Adrenal gland (tissue), 12 donors: Measurements from ENCODE around the gene PCNT. TPM values are rescaled to one million over a fixed set of nuclear protein-coding genes. Genes with fewer than 3 reads are reported as not detected.

Experiments
- DNase-seq, 7 donors: peaks; one replicate each; pipeline ENCODE4 v3.0.0-alpha.2; 2019 to 2020
- H3K27ac ChIP-seq, 5 donors: fragments of 200-600 bp; sonication (generic) in 4 of 5; 1 replicate in 3 of 5; 2 replicates in 2 of 5; pipeline versions ENCODE4 v1.5.1 to v1.8.0; 2016 to 2020; ENCODE audit warnings: mild to moderate bottlenecking in 1 of 5
- H3K27me3 ChIP-seq: fragments of 200-600 bp; 2 replicates; pipeline ENCODE4 v1.8.0; 2021
- H3K36me3 ChIP-seq, 2 donors: fragments of 200-600 bp; replicated peaks in 1 of 2; 1 replicate in 1 of 2; 2 replicates in 1 of 2; pipeline versions ENCODE4 v1.5.1 to v1.8.0; 2018 to 2022
- H3K4me1 ChIP-seq, 2 donors: fragments of 200-600 bp; replicated peaks in 1 of 2; 1 replicate in 1 of 2; 2 replicates in 1 of 2; pipeline versions ENCODE4 v1.5.1 to v1.8.0; 2018 to 2021
- H3K4me3 ChIP-seq, 4 donors: fragments of 200-600 bp; sonication (generic) in 3 of 4; one replicate each; pipeline ENCODE4 v1.5.1; 2016 to 2018
- H3K9me3 ChIP-seq, 3 donors: fragments of 200-600 bp; sonication (generic) in 1 of 3; replicated peaks in 1 of 3; 1 replicate in 2 of 3; 2 replicates in 1 of 3; pipeline versions ENCODE4 v1.5.1 to v1.8.0; 2016 to 2021
- POLR2A ChIP-seq, 2 donors: fragments of 450-650 bp; IDR thresholded peaks; one replicate each; pipeline ENCODE4 v1.6.1; 2017; ENCODE audit warnings: antibody characterized with exemption in 2 of 2, mild to moderate bottlenecking in 2 of 2, moderate library complexity in 1 of 2
- WGBS, 4 donors: extraction: QIAGEN DNeasy Blood & Tissue Kit in 2 of 4; methylation state at CpG; one replicate each; pipeline versions ENCODE4 v1.1.5 to v1.1.7; 2013 to 2017; 5-methylcytosine and 5-hydroxymethylcytosine counted together
- intact Hi-C, 2 donors: fragments of 100-400 bp; cut with DNase I; formaldehyde crosslinking; loops; one replicate each; pipeline versions ENCODE4 v1.14.1 to v1.15.0; 2022 to 2023
- polyA plus RNA-seq, 3 donors: library from polyadenylated mRNA; stranded (reverse); fragments of 200-250 nt in 2 of 3; fragments of 350-450 nt in 1 of 3; fragmentation: Illumina TruSeq in 1 of 3; extraction: RNeasy Lipid Tissue Mini Kit (QIAGEN cat#74804) in 1 of 3; gene quantifications; one replicate each; pipeline ENCODE4 v1.2.3, GENCODE V29; 2013 to 2014
- total RNA-seq, 9 donors: library from RNA; depleted of rRNA in 4 of 9; stranded (reverse); fragments of >200 nt in 4 of 9; fragments of 120-200 nt in 1 of 9; fragmentation: NEBNext Ultra II Directional in 1 of 9; extraction: Animal tissue kit (Norgen Biotek cat#: 25700) in 1 of 9; gene quantifications; one replicate each; pipeline versions ENCODE4 v1.1.0 to v1.2.4, GENCODE V29; 2013 to 2023
- TF ChIP-seq, protein P1 (sequence below), 6 experiments: fragments of 450-650 bp in 4 of 6; fragments of 200-600 bp in 2 of 6; sonication (generic) in 1 of 6; IDR thresholded peaks; 1 replicate in 5 of 6; 2 replicates in 1 of 6; pipeline versions ENCODE4 v1.5.1 to v1.8.0; 2016 to 2021; ENCODE audit warnings: antibody characterized with exemption in 6 of 6, mild to moderate bottlenecking in 2 of 6, moderate library complexity in 1 of 6
- donor health status: healthy with polysubstance abuse.
- donor health status: Bipolar disorder and iron deficiency.
- donor health status: DM: yes; HTN: yes; CAD: no.
- donor health status: DM: no; HTN: no; CAD: no.
- donor health status: DM: no; HTN: no; CAD: no.
- donor health status: DM: yes; HTN: yes; CAD: no.

Gene PCNT
- total and polyA plus RNA-seq, 12 donors: 14.0 to 46.6 (median 30.4) TPM

DNA sequence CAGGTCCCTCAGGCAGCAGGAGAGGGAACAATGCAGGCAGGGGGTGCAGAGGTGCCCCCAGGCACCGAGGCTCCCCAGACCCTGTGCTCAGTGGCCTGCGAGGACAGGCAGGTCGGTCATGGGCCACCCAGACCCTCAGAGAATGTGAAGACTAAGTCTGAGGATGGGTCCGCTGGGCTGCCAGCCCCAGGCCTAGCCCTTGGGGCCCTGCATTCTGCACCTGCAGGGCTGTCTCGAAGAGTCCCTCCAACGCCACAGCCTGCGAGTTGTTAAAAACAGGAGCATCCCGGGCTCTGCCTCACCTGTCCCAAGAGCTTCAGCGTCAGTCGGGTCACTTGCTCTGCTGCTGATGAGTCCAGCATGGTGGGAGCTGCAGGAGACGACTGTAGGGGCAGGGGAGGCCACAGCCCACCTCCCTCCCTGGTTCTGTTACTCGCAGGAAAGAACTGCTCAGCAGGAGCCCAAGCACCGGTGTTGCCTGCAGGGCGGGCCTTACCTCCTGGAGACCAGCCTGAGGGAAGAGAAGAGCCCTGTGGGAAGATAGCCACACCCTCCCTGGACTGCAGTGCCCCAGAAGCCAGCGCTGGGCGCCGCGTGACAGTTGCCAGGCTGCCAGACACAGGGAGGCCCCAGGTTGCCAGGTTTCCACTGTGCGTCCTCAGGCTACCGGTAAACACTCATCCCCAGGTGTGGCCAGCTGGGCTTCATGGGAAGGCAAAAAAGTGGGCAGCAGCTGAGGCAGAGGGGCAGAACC lies 6.1 kb upstream of the PCNT start:
- DNase-seq: peak in 1 of 7 donors; percentile 83
- Histone ChIP-seq H3K36me3 (no peaks in the 10 kb centered on the region), H3K27ac (no peak overlapping the region), H3K4me3 (no peak overlapping the region), H3K9me3 (no peaks in the 10 kb centered on the region), H3K4me1 (peaks cover 6 to 9% of the 10 kb centered on the region in 2 donors), H3K27me3 (no peaks in the 10 kb centered on the region)
- intact Hi-C loops: no loop called here
- 85 to 92% (median 90%) methylated on average over 9 to 20 of the region's 20 CpGs; no CpG with 5 or more reads in 1 of the 4 donors for WGBS, 4 donors
- no peak for TF ChIP-seq POLR2A (IDR thresholded peaks at IDR 0.05)
- TF ChIP-seq, protein P1, sequence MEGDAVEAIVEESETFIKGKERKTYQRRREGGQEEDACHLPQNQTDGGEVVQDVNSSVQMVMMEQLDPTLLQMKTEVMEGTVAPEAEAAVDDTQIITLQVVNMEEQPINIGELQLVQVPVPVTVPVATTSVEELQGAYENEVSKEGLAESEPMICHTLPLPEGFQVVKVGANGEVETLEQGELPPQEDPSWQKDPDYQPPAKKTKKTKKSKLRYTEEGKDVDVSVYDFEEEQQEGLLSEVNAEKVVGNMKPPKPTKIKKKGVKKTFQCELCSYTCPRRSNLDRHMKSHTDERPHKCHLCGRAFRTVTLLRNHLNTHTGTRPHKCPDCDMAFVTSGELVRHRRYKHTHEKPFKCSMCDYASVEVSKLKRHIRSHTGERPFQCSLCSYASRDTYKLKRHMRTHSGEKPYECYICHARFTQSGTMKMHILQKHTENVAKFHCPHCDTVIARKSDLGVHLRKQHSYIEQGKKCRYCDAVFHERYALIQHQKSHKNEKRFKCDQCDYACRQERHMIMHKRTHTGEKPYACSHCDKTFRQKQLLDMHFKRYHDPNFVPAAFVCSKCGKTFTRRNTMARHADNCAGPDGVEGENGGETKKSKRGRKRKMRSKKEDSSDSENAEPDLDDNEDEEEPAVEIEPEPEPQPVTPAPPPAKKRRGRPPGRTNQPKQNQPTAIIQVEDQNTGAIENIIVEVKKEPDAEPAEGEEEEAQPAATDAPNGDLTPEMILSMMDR (IDR thresholded peaks at IDR 0.05): no peak

DNA sequence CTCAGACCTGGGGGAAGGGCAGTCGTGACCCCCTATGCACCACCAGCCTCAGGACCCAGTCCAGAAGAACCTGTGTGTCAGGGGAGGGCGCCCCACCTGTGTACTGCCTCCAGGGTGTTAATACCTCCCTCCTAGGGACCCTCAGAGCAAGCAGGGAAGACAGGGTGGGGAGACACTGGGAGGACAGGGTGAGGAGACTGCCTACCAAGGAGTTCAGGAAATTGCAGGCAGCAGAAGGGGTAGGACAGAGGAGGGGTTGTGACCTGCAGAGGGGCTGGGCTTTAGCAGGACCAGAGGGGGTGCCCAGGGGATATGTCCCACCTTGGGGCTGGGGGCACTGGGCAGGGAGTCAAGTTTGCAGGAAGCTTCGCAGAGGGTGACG lies 5.5 kb upstream of the PCNT start:
- Histone ChIP-seq H3K36me3 (no peaks in the 10 kb centered on the region), H3K9me3 (no peaks in the 10 kb centered on the region), H3K4me1 (peaks cover 10 to 15% of the 10 kb centered on the region in 2 donors), H3K27me3 (no peaks in the 10 kb centered on the region), H3K27ac (no peak overlapping the region), H3K4me3 (no peak overlapping the region)
- no peak for DNase-seq
- intact Hi-C loops: no loop called here
- WGBS, 4 donors: 72 to 91% (median 90%) methylated on average over 4 of the region's 4 CpGs
- TF ChIP-seq POLR2A (IDR thresholded peaks at IDR 0.05): no peak
- TF ChIP-seq, protein P1 (IDR thresholded peaks at IDR 0.05): no peak

DNA sequence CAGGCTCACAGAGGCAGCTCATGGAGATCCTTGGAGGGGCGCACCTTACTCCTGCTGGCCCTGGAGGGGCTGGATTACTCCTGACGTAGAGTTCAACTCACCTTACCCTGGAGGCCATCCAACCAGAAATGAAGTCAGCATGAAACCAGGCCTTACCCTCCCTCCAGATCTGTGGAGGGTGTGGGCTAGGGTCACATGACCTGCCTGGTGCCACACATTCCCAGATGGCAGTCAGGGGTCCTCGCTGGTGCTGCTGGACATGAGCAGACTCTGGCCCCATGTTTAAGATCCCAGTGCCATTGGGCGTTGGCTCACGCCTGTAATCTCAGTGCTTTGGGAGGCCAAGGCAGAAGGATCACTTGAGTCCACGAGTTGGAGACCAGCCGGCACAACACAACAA lies 4.8 kb upstream of the PCNT start:
- Histone ChIP-seq H3K9me3 (no peaks in the 10 kb centered on the region), H3K27ac (no peak overlapping the region), H3K4me3 (no peak overlapping the region), H3K36me3 (no peaks in the 10 kb centered on the region), H3K4me1 (peaks cover 10 to 16% of the 10 kb centered on the region in 2 donors), H3K27me3 (no peaks in the 10 kb centered on the region)
- TF ChIP-seq, protein P1 (IDR thresholded peaks at IDR 0.05): no peak
- TF ChIP-seq POLR2A (IDR thresholded peaks at IDR 0.05): no peak
- no peak for DNase-seq
- 94 to 98% (median 96%) methylated on average over 6 to 7 of the region's 7 CpGs for WGBS, 4 donors
- intact Hi-C loops: no loop called here

DNA sequence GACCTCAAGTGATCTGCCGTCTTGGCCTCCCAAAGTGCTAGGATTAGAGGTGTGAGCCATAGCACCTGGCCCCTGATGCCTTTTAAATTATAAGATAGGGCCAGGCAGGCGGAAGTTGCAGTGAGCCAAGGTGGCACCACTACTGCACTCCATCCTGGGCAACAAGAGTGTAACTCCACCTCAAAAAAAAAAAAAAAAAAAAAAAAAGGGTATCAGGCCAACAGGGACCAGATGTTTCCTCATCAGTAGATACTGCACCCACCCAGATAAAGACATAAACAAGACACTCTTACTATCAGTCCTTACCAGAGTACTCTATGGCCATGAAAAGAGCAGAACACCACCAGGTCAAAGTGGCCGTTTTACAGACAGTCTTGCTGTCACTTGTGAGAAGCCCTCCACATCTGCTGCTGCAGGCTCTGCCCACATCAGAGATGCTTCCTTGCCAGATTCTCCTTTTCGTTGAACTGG lies 3.6 kb upstream of the PCNT start:
- intact Hi-C loops: no loop called here
- no peak overlapping the region for H3K4me3 ChIP-seq
- peaks cover 10 to 18% of the 10 kb centered on the region in 2 donors for H3K4me1 ChIP-seq
- WGBS, 4 donors: 72 to 79% (median 74%) methylated on average over 4 of the region's 4 CpGs
- no peak for TF ChIP-seq POLR2A (IDR thresholded peaks at IDR 0.05)
- TF ChIP-seq, protein P1 (IDR thresholded peaks at IDR 0.05): no peak
- H3K27ac ChIP-seq: no peak overlapping the region
- no peaks in the 10 kb centered on the region for H3K36me3 ChIP-seq
- DNase-seq: no peak
- no peaks in the 10 kb centered on the region for H3K9me3 ChIP-seq
- H3K27me3 ChIP-seq: no peaks in the 10 kb centered on the region
